HL-60/S4 treated with retinoic acid at 250 ng/mL for 4 days and 3 days (cell line): Measurements from ENCODE around the gene SCART1.
"Not testable (repeated sequence)": the region's sequence is repeated elsewhere in the genome, so short reads cannot be mapped to it uniquely, and the experiment has no call there.

Experiments
- in situ Hi-C: fragments of 300-500 bp; cut with MboI; formaldehyde crosslinking; loops from 2 replicates; pipeline ENCODE4 v1.7.0; 2022; ENCODE audit warnings: low sequenced_read_pairs

SCART1 gene

GRCh38 chr10:133431888-133432613 lies 21.7 kb upstream of the SCART1 start:
- in situ Hi-C loops, result not testable (repeated sequence)

GRCh38 chr10:133432789-133433188 lies 21.0 kb upstream of the SCART1 start:
- in situ Hi-C loops, result not testable (repeated sequence)

GRCh38 chr10:133438711-133439273 lies 15.0 kb upstream of the SCART1 start:
- in situ Hi-C loops, result no loop called here

GRCh38 chr10:133439517-133440461 lies 14.0 kb upstream of the SCART1 start:
- in situ Hi-C loops, result no loop called here

GRCh38 chr10:133440633-133441285 lies 13.0 kb upstream of the SCART1 start:
- in situ Hi-C loops, result no loop called here

GRCh38 chr10:133441356-133441755 lies 12.4 kb upstream of the SCART1 start:
- in situ Hi-C loops, result not testable (repeated sequence)

- in situ Hi-C loops, result no loop called here
These were observed 12.0 kb upstream of the SCART1 start for GRCh38 chr10:133441780-133442179.

- in situ Hi-C loops, result no loop called here
These were observed 11.4 kb upstream of the SCART1 start for GRCh38 chr10:133442191-133442966.

GRCh38 chr10:133442967-133443924 lies 10.5 kb upstream of the SCART1 start:
- in situ Hi-C loops, result no loop called here

- in situ Hi-C loops, result no loop called here
These were observed 9.1 kb upstream of the SCART1 start for GRCh38 chr10:133444342-133445267.

- in situ Hi-C loops, result no loop called here
These were observed 8.4 kb upstream of the SCART1 start for GRCh38 chr10:133445268-133445732.

GRCh38 chr10:133445751-133446708 lies 7.7 kb upstream of the SCART1 start:
- in situ Hi-C loops, result no loop called here

GRCh38 chr10:133446979-133447378 lies 6.8 kb upstream of the SCART1 start:
- in situ Hi-C loops, result no loop called here

- in situ Hi-C loops, result no loop called here
These were observed 5.6 kb upstream of the SCART1 start for GRCh38 chr10:133448120-133448519.

- in situ Hi-C loops, result no loop called here
These were observed 2.4 kb upstream of the SCART1 start for GRCh38 chr10:133451346-133451745.

GRCh38 chr10:133452453-133452852 lies 1.3 kb upstream of the SCART1 start:
- in situ Hi-C loops, result no loop called here
